K562 (cell line): ENCODE results near the gene MAP1A. TPM values are rescaled to one million over a fixed set of nuclear protein-coding genes. Genes with fewer than 3 reads are reported as not detected.

Experiments used
- ATAC-seq: fragments of 200-7000 bp; cut with Tn5 transposase; 3 replicates; pipeline ENCODE4 v1.9.1; 2020; ENCODE audit warnings: moderate library complexity
- BruUV-seq: library from RNA; stranded (reverse); fragments of 400-500 nt; replicated peaks from 2 replicates; lab custom pipeline; 2021; lab: Mats Ljungman, UMichigan
- CTCF ChIA-PET: fragments of 300-600 bp; formaldehyde crosslinking; extraction: SDS; loops from one replicate; lab custom pipeline; 2021; ENCODE audit warnings: low intra/inter-chr PET ratio; lab: Yijun Ruan, JAX
- POLR2A ChIA-PET: fragments of 300-600, 350-650 bp; sonication (Branson Sonifier 250); formaldehyde crosslinking; extraction: SDS; loops from one replicate; lab custom pipeline; 2021; ENCODE audit warnings: antibody characterized with exemption, inconsistent platforms; lab: Yijun Ruan, JAX
- DNase-seq, 4 experiments: peaks; one replicate each; pipeline versions ENCODE4 v3.0.0 to v3.0.0-alpha.2; 2011 to 2018; ENCODE audit warnings: low spot score in 3 of 4, mixed read lengths in 3 of 4; ENCODE audit errors: extremely low read depth in 1 of 4
- FAIRE-seq: peaks from 2 replicates; lab custom pipeline; 2011; peaks lifted over from hg19 to GRCh38; lab: Jason Lieb, UNC
- H2AFZ ChIP-seq: 2 replicates; pipeline ENCODE4 v1.6.0; 2011; ENCODE audit warnings: low read depth, low read length, control low read depth, inconsistent platforms
- H3K27ac ChIP-seq: fragments of 200-600 bp; 3 replicates; pipeline ENCODE4 v1.8.0; 2011; ENCODE audit warnings: low read depth, mild to moderate bottlenecking, control low read depth, inconsistent platforms, low read length, moderate library complexity, mixed read lengths; ENCODE audit errors: extremely low read depth
- H3K27me3 ChIP-seq, 2 experiments: fragments of 300-600 bp in 1 of 2; 2 replicates in 1 of 2; 3 replicates in 1 of 2; pipeline versions ENCODE4 v1.6.0 to v1.8.0; 2011; ENCODE audit warnings: inconsistent platforms in 2 of 2, low read length in 2 of 2, mild to moderate bottlenecking in 1 of 2, mixed read lengths in 1 of 2, moderate library complexity in 1 of 2; ENCODE audit not compliant: control insufficient read depth in 2 of 2, insufficient read depth in 2 of 2
- H3K36me3 ChIP-seq: fragments of 300-600 bp; 3 replicates; pipeline ENCODE4 v1.8.0; 2011; ENCODE audit warnings: mild to moderate bottlenecking, low read length, inconsistent platforms; ENCODE audit not compliant: control insufficient read depth, insufficient read depth
- H3K4me1 ChIP-seq, 2 experiments: fragments of 200-600 bp in 1 of 2; replicated peaks in 1 of 2; 2 replicates in 1 of 2; 3 replicates in 1 of 2; pipeline versions ENCODE4 v1.5.1 to v1.8.0; 2011; ENCODE audit warnings: inconsistent platforms in 2 of 2, low read length in 2 of 2, mild to moderate bottlenecking in 1 of 2, mixed read lengths in 1 of 2, moderate library complexity in 1 of 2; ENCODE audit not compliant: control insufficient read depth in 2 of 2, insufficient read depth in 2 of 2
- H3K4me2 ChIP-seq: 2 replicates; pipeline ENCODE4 v1.6.1; 2011; ENCODE audit warnings: low read length, control low read depth, inconsistent platforms, mixed read lengths; ENCODE audit not compliant: insufficient read depth
- H3K4me3 ChIP-seq: fragments of 200-600 bp; sonication (generic), shearing (Covaris generic); 2 replicates; pipeline ENCODE4 v1.5.1; 2016; ENCODE audit warnings: control low read depth, inconsistent platforms
- H3K79me2 ChIP-seq: fragments of 200-600 bp; 3 replicates; pipeline ENCODE4 v1.8.0; 2011; ENCODE audit warnings: low read length, inconsistent platforms; ENCODE audit not compliant: control insufficient read depth, insufficient read depth
- H3K9ac ChIP-seq, 2 experiments: 2 replicates each; pipeline versions ENCODE4 v1.6.0 to v1.6.1; 2011; ENCODE audit warnings: low read depth in 2 of 2, low read length in 2 of 2, control low read depth in 1 of 2, inconsistent platforms in 1 of 2, mild to moderate bottlenecking in 1 of 2, mixed read lengths in 1 of 2; ENCODE audit not compliant: insufficient read depth in 1 of 2
- H3K9me1 ChIP-seq: one replicate; pipeline ENCODE4 v1.6.0; 2011; ENCODE audit warnings: inconsistent platforms, mild to moderate bottlenecking, low read length, moderate library complexity; ENCODE audit not compliant: control insufficient read depth, insufficient read depth
- H3K9me3 ChIP-seq: replicated peaks from 2 replicates; pipeline ENCODE4 v1.5.1; 2011; ENCODE audit warnings: low read depth, low read length, inconsistent platforms; ENCODE audit not compliant: control insufficient read depth, insufficient read depth
- H4K20me1 ChIP-seq: replicated peaks from 2 replicates; pipeline ENCODE4 v1.6.1; 2011; ENCODE audit warnings: low read length, inconsistent platforms, mixed read lengths; ENCODE audit not compliant: control insufficient read depth, insufficient read depth
- MTA3 ChIP-seq: fragments of 450-650 bp; formaldehyde crosslinking; IDR thresholded peaks from 2 replicates; pipeline ENCODE4 v1.6.1; 2017; ENCODE audit warnings: mild to moderate bottlenecking, borderline replicate concordance
- NR2C1 ChIP-seq, 2 experiments: fragments of 450-650 bp; IDR thresholded peaks; 2 replicates each; pipeline ENCODE4 v1.6.1; 2017; ENCODE audit warnings: mild to moderate bottlenecking in 2 of 2, antibody characterized with exemption in 1 of 2, inconsistent platforms in 1 of 2, missing compliant biosample characterization in 1 of 2, missing genetic modification characterization in 1 of 2
- SMAD4 ChIP-seq: fragments of 250-450 bp; sonication (Bioruptor Pico); conservative IDR thresholded peaks from 2 replicates; pipeline ENCODE4 v1.8.0; 2021; ENCODE audit warnings: inconsistent platforms, mild to moderate bottlenecking, moderate library complexity
- WGBS: fragments of 100-300 bp; shearing (Covaris generic); methylation state at CpG from one replicate; pipeline ENCODE4 v1.1.6; 2016; ENCODE audit warnings: low coverage, mixed read lengths; ENCODE audit not compliant: insufficient coverage; ENCODE audit errors: missing lambda C conversion rate; 5-methylcytosine and 5-hydroxymethylcytosine counted together
- in situ Hi-C: fragments of 300-500 bp; cut with MboI; formaldehyde crosslinking; loops from 4 replicates; pipeline ENCODE4 v1.15.0; 2018; ENCODE audit warnings: inconsistent platforms, mixed read lengths
- intact Hi-C: fragments of 100-400 bp; cut with micrococcal nuclease; formaldehyde crosslinking; loops from 2 replicates; pipeline ENCODE4 v1.14.2; 2022
- polyA plus RNA-seq, 8 experiments: library from polyadenylated mRNA; depleted of rRNA in 4 of 8; stranded (reverse) in 5 of 8; unstranded in 3 of 8; fragments of >200 nt; fragmentation: Nextera tagmentation in 2 of 8; fragmentation: Illumina TruSeq in 1 of 8; extraction: Ambion mirVana in 2 of 8; extraction: Trizol in 1 of 8; gene quantifications; 2 replicates each; pipeline versions ENCODE4 v1.2.1 to v1.2.3, GENCODE V29; 2011 to 2014; ENCODE audit warnings: inconsistent platforms in 1 of 8, missing spikeins in 1 of 8
- total RNA-seq, 7 experiments: library from RNA; depleted of rRNA in 6 of 7; stranded (reverse); fragments of >200 nt in 6 of 7; fragmentation: Illumina TruSeq in 2 of 7; extraction: Trizol in 2 of 7; gene quantifications; 2 replicates each; pipeline versions ENCODE4 v1.2.1 to v1.2.3, GENCODE V29; 2011 to 2021; ENCODE audit warnings: low replicate concordance in 1 of 7
- TF ChIP-seq, protein P1 (sequence below): IDR thresholded peaks from 3 replicates; pipeline ENCODE4 v1.6.1; 2011; ENCODE audit warnings: borderline replicate concordance, mild to moderate bottlenecking; ENCODE audit not compliant: insufficient read length, insufficient read depth
- TF ChIP-seq, protein P2 (sequence below), 3 experiments: IDR thresholded peaks in 2 of 3; conservative IDR thresholded peaks in 1 of 3; 2 replicates each; pipeline ENCODE4 v1.5.1; 2011 to 2012; ENCODE audit warnings: low read length in 3 of 3, mild to moderate bottlenecking in 3 of 3, control low read depth in 2 of 3, improper control_type of control experiment in 1 of 3, inconsistent platforms in 1 of 3, low read depth in 1 of 3, mixed read lengths in 1 of 3, moderate library complexity in 1 of 3; ENCODE audit not compliant: insufficient read depth in 2 of 3
- TF ChIP-seq, protein P3 (sequence below), 2 experiments: fragments of 450-650 bp; IDR thresholded peaks; 2 replicates each; pipeline ENCODE4 v1.6.1; 2016; ENCODE audit warnings: mild to moderate bottlenecking in 2 of 2, borderline replicate concordance in 1 of 2, low read depth in 1 of 2, moderate library complexity in 1 of 2

Gene MAP1A
- total and polyA plus RNA-seq, 9 of the 15 experiments (the other 6 are each of a cell fraction or from before 2014, with no cell fraction given) = 2.0 to 20.3 (median 7.3) TPM

DNA sequence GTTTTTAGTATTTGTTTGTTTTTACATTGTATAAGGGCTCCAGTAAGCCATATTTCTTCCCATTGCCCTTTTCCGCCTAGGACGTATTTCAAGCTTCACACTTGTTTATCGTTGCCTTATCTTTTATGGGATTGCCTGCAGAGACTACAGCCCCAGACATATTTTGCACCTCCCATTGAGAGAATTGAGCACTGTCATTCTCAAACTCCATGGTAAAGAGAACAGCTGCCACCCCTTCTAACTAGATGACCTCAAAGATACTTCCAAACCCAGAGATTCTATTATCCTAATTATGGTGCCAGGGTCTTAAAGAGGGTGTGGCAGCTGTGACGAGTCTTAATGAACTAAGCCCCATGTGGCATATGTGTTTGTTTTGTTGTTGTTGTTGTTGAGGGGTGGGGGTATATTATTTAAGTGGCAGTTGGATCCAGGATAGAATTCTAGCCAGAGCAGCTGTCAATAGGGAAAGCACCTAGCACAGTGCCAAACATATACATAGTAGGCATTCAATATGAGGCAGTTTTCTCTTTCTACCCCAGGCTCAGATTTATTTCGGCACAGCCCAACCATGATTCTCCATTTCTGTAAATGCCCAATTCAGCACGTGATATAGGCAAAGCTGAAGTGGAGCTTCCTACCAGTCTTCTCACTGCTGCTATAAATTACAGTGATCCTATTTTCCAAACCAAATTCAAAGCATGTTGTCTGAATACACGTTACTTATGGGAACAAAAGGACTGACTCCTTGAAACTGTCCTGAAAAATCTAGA is 23.5 kb upstream of the MAP1A start (continued):
- TF ChIP-seq NR2C1 (IDR thresholded peaks at IDR 0.05) (no peak), NR2C1 (tag; IDR thresholded peaks at IDR 0.05) (0 out of 2 replicates have a peak, but pooled peaks have one; percentile 0), MTA3 (no peak), SMAD4 (CRISPR knock-in tag) (0 out of 2 replicates have a peak, but pooled peaks have one; percentile 1)
- TF ChIP-seq, protein P1, sequence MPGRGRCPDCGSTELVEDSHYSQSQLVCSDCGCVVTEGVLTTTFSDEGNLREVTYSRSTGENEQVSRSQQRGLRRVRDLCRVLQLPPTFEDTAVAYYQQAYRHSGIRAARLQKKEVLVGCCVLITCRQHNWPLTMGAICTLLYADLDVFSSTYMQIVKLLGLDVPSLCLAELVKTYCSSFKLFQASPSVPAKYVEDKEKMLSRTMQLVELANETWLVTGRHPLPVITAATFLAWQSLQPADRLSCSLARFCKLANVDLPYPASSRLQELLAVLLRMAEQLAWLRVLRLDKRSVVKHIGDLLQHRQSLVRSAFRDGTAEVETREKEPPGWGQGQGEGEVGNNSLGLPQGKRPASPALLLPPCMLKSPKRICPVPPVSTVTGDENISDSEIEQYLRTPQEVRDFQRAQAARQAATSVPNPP = no peak

DNA sequence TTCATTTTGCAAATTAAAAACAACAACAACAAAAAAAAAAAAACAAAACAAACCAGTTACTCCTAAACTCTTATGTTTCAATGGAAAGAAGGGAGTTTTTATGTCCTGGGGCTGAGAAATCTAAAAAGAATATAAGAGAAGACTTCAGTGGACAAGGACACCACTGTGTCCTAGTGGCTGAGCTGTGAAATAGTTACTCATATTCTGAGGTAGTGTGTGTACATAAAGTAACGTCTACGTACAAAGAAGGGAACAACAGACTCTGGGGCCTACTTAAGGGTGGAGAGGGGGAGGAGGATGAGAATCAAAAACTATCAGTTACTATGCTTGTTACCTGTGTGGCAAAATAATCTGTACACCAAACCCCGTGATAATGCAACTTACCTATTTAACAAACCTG is 18.4 kb upstream of the MAP1A start:
- intact Hi-C loops = no loop called here
- Histone ChIP-seq H3K4me2 (no peak overlapping the region), H3K4me1 (peaks cover 0 to 4% of the 10 kb centered on the region in 2 experiments; a peak in 3 of 5 replicates), H3K9me3 (no peaks in the 10 kb centered on the region), H4K20me1 (no peaks in the 10 kb centered on the region), H2AFZ (peak overlapping the region; percentile 47), H3K79me2 (no peaks in the 10 kb centered on the region), H3K27me3 (no peaks in the 10 kb centered on the region), H3K36me3 (no peaks in the 10 kb centered on the region), H3K27ac (no peak overlapping the region), H3K9ac (no peak overlapping the region), H3K4me3 (no peak overlapping the region), H3K9me1 (no peaks in the 10 kb centered on the region)
- WGBS = 17% methylated on average over 3 of the region's 3 CpGs
- peak in 1 of 4 experiments; percentile 19 for DNase-seq
- peak; percentile 86 for ATAC-seq
- BruUV-seq = no TSS peak
- in situ Hi-C loops = no loop called here
- POLR2A ChIA-PET = interaction anchor here (0.7 to 3.7 kb wide), 3 partner anchors 10 to 29 kb away, joined by 4 to 21 read pairs (median 4); no protein-coding TSS in a partner anchor
- FAIRE-seq = no peak
- CTCF ChIA-PET = interaction anchor here (1.1 kb wide), 1 partner anchor 11 kb away, joined by 4 read pairs; no protein-coding TSS in a partner anchor
- TF ChIP-seq, protein P2, sequence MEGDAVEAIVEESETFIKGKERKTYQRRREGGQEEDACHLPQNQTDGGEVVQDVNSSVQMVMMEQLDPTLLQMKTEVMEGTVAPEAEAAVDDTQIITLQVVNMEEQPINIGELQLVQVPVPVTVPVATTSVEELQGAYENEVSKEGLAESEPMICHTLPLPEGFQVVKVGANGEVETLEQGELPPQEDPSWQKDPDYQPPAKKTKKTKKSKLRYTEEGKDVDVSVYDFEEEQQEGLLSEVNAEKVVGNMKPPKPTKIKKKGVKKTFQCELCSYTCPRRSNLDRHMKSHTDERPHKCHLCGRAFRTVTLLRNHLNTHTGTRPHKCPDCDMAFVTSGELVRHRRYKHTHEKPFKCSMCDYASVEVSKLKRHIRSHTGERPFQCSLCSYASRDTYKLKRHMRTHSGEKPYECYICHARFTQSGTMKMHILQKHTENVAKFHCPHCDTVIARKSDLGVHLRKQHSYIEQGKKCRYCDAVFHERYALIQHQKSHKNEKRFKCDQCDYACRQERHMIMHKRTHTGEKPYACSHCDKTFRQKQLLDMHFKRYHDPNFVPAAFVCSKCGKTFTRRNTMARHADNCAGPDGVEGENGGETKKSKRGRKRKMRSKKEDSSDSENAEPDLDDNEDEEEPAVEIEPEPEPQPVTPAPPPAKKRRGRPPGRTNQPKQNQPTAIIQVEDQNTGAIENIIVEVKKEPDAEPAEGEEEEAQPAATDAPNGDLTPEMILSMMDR (IDR thresholded peaks at IDR 0.05 in 2 of 3, conservative IDR thresholded peaks at IDR 0.05 in 1 of 3; ENCODE audit: insufficient read depth in 2 of 3, low read depth in 1 of 3, low read length in 3 of 3) = peak in 1 of 3 experiments; percentile 32; a peak in 2 of 6 replicates
- TF ChIP-seq, protein P3, sequence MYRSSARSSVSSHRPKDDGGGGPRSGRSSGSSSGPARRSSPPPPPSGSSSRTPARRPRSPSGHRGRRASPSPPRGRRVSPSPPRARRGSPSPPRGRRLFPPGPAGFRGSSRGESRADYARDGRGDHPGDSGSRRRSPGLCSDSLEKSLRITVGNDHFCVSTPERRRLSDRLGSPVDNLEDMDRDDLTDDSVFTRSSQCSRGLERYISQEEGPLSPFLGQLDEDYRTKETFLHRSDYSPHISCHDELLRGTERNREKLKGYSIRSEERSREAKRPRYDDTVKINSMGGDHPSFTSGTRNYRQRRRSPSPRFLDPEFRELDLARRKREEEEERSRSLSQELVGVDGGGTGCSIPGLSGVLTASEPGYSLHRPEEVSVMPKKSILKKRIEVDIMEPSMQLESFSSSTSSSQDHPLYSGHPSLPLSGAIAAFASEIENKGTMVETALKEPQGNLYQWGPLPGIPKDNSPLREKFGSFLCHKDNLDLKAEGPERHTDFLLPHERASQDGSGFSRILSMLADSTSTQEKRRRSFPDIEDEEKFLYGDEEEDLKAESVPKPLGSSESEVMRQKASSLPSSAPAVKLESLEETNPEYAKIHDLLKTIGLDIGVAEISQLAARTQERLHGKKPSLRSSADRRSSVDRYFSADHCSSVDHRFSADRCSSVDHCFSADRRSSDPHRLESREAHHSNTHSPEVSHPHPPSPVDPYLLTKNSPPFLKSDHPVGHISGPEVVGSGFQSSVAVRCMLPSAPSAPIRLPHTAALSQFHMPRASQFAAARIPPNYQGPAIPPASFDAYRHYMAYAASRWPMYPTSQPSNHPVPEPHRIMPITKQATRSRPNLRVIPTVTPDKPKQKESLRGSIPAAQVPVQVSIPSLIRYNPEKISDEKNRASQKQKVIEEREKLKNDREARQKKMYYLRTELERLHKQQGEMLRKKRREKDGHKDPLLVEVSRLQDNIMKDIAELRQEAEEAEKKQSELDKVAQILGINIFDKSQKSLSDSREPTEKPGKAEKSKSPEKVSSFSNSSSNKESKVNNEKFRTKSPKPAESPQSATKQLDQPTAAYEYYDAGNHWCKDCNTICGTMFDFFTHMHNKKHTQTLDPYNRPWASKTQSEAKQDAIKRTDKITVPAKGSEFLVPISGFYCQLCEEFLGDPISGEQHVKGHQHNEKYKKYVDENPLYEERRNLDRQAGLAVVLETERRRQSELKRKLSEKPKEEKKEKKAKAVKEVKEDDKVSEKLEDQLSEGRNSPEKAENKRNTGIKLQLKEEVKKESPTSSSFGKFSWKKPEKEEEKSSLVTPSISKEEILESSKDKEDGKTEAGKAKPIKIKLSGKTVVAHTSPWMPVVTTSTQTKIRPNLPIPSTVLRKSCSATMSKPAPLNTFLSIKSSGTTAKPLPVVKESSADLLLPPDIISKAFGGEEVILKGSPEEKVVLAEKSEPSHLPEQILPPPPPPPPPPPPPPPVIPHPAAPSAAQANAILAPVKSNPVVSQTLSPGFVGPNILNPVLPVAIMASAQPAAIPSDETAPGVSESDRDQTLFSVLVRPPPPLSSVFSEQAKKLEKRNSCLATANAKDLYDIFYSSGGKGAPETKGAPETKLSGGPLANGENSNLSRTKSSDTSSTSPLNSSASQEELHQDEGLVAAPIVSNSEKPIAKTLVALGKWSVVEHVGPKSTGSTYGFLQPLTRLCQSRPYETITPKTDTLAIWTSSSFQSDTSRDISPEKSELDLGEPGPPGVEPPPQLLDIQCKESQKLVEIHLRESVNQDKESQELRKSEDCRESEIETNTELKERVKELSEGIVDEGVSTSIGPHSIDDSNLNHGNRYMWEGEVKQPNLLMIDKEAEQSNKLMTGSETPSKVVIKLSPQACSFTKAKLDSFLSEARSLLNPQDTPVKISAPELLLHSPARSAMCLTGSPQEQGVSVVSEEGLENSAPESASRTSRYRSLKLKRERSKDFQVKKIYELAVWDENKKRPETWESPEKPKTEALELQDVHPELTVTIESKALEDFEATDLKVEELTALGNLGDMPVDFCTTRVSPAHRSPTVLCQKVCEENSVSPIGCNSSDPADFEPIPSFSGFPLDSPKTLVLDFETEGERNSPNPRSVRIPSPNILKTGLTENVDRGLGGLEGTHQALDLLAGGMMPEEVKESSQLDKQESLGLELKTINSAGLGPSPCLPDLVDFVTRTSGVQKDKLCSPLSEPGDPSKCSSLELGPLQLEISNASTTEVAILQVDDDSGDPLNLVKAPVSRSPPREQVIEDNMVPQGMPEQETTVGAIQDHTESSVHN (IDR thresholded peaks at IDR 0.05; ENCODE audit: borderline replicate concordance in 1 of 2, low read depth in 1 of 2) = no peak
